SK-N-SH (cell line): ENCODE results near the gene RBMS1. TPM values are rescaled to one million over a fixed set of nuclear protein-coding genes. Genes with fewer than 3 reads are reported as not detected.
A peak's percentile ranks its signal among the peaks of the same experiment; 100 is the strongest.

Source experiments
- CTCF ChIA-PET: fragments of 300-600, 350-600 bp; formaldehyde crosslinking; extraction: SDS; loops from one replicate; lab custom pipeline; 2021; lab: Yijun Ruan, JAX
- POLR2A ChIA-PET: fragments of 350-600 bp; sonication (Branson Sonifier 250); formaldehyde crosslinking; extraction: SDS; loops from one replicate; lab custom pipeline; 2020; ENCODE audit warnings: antibody characterized with exemption, inconsistent platforms; lab: Yijun Ruan, JAX
- DNase-seq: peaks from one replicate; pipeline ENCODE4 v3.0.0; 2012
- H2AFZ ChIP-seq: fragments of 200-600 bp; sonication (generic); 2 replicates; pipeline ENCODE4 v1.8.1; 2016; ENCODE audit warnings: antibody characterized with exemption, mild to moderate bottlenecking, low read depth
- H3F3A ChIP-seq: fragments of 200-600 bp; sonication (generic); replicated peaks from 2 replicates; pipeline ENCODE3; 2016; ENCODE audit warnings: antibody characterized with exemption, mild to moderate bottlenecking; ENCODE audit not compliant: insufficient read depth
- H3K27ac ChIP-seq, 2 experiments: fragments of 200-500 bp in 1 of 2; fragments of 200-600 bp in 1 of 2; sonication (Bioruptor generic) in 1 of 2; sonication (generic), shearing (Covaris generic) in 1 of 2; 2 replicates each; pipeline versions ENCODE4 v1.5.1 to v1.6.1; 2014 to 2016; ENCODE audit warnings: low read depth in 2 of 2, inconsistent platforms in 1 of 2, low read length in 1 of 2, mild to moderate bottlenecking in 1 of 2, mixed read lengths in 1 of 2
- H3K27me3 ChIP-seq: fragments of 200-600 bp; sonication (generic), shearing (Covaris generic); 2 replicates; pipeline ENCODE4 v1.6.1; 2016; ENCODE audit warnings: mixed run types; ENCODE audit not compliant: insufficient read depth
- H3K36me3 ChIP-seq, 2 experiments: fragments of 200-500 bp in 1 of 2; fragments of 200-600 bp in 1 of 2; sonication (Bioruptor generic) in 1 of 2; sonication (generic) in 1 of 2; replicated peaks in 1 of 2; 2 replicates each; pipeline versions ENCODE3 to v1.5.1; 2014 to 2016; ENCODE audit warnings: low read length in 1 of 2, mild to moderate bottlenecking in 1 of 2; ENCODE audit not compliant: insufficient read depth in 2 of 2, control insufficient read depth in 1 of 2
- H3K4me1 ChIP-seq, 2 experiments: fragments of 200-500 bp in 1 of 2; fragments of 200-600 bp in 1 of 2; sonication (Bioruptor generic) in 1 of 2; sonication (generic), shearing (Covaris generic) in 1 of 2; 2 replicates each; pipeline versions ENCODE4 v1.5.1 to v1.6.1; 2014 to 2016; ENCODE audit warnings: low read depth in 1 of 2, low read length in 1 of 2, mixed run types in 1 of 2; ENCODE audit not compliant: insufficient read depth in 2 of 2, control insufficient read depth in 1 of 2
- H3K4me2 ChIP-seq: fragments of 200-600 bp; sonication (generic), shearing (Covaris generic); 2 replicates; pipeline ENCODE4 v1.6.1; 2017; ENCODE audit warnings: mixed run types
- H3K4me3 ChIP-seq, 2 experiments: fragments of 200-500 bp in 1 of 2; fragments of 200-600 bp in 1 of 2; sonication (Bioruptor generic) in 1 of 2; sonication (generic), shearing (Covaris generic) in 1 of 2; 2 replicates each; pipeline versions ENCODE4 v1.5.1 to v1.8.1; 2014 to 2016; ENCODE audit warnings: low read depth in 2 of 2, inconsistent platforms in 1 of 2, low read length in 1 of 2, mild to moderate bottlenecking in 1 of 2, mixed read lengths in 1 of 2, moderate library complexity in 1 of 2
- H3K79me2 ChIP-seq: fragments of 200-600 bp; sonication (generic); 2 replicates; pipeline ENCODE4 v1.8.1; 2017; ENCODE audit warnings: mild to moderate bottlenecking; ENCODE audit not compliant: insufficient read depth
- H3K9ac ChIP-seq: fragments of 200-600 bp; sonication (generic); 2 replicates; pipeline ENCODE4 v1.6.1; 2017; ENCODE audit warnings: mixed run types
- H3K9me2 ChIP-seq: fragments of 200-600 bp; sonication (generic); 2 replicates; pipeline ENCODE4 v1.6.1; 2017; ENCODE audit warnings: mixed run types
- H3K9me3 ChIP-seq: fragments of 200-600 bp; sonication (generic); 2 replicates; pipeline ENCODE4 v1.6.1; 2017; ENCODE audit warnings: mixed run types, mild to moderate bottlenecking, moderate library complexity
- H4K20me1 ChIP-seq: fragments of 200-600 bp; sonication (generic); 2 replicates; pipeline ENCODE4 v1.6.1; 2017; ENCODE audit warnings: mild to moderate bottlenecking, mixed run types; ENCODE audit not compliant: insufficient read depth
- CHD2 ChIP-seq: fragments of 150-350 bp; IDR thresholded peaks from 2 replicates; pipeline ENCODE4 v1.6.1; 2018; ENCODE audit warnings: low read length; ENCODE audit not compliant: partially characterized antibody
- ELF1 ChIP-seq: IDR thresholded peaks from 2 replicates; pipeline ENCODE4 v1.4.0; 2012
- FOSL2 ChIP-seq: IDR thresholded peaks from 2 replicates; pipeline ENCODE4 v1.4.0; 2012; ENCODE audit warnings: low read depth, mild to moderate bottlenecking, moderate library complexity, borderline replicate concordance
- FOXJ3 ChIP-seq: sonication (generic); formaldehyde crosslinking; IDR thresholded peaks from 2 replicates; pipeline ENCODE4 v1.5.1; 2020; ENCODE audit warnings: mild to moderate bottlenecking, missing genetic modification reagents
- FOXM1 ChIP-seq: IDR thresholded peaks from 2 replicates; pipeline ENCODE4 v1.4.0; 2012; ENCODE audit warnings: low read depth, mild to moderate bottlenecking
- GATA2 ChIP-seq: sonication (generic); formaldehyde crosslinking; IDR thresholded peaks from 2 replicates; pipeline ENCODE4 v1.5.0; 2020; ENCODE audit warnings: mild to moderate bottlenecking, missing genetic modification reagents
- MAX ChIP-seq: IDR thresholded peaks from 2 replicates; pipeline ENCODE4 v1.4.0; 2012; ENCODE audit warnings: low read depth
- MXI1 ChIP-seq: IDR thresholded peaks from 2 replicates; pipeline ENCODE4 v1.6.1; 2012; ENCODE audit warnings: mild to moderate bottlenecking, low read depth, low read length, improper control_type of control experiment
- NFIC ChIP-seq: IDR thresholded peaks from 2 replicates; pipeline ENCODE4 v1.4.0; 2012; ENCODE audit warnings: borderline replicate concordance
- PBX3 ChIP-seq: IDR thresholded peaks from 2 replicates; pipeline ENCODE4; 2012
- RXRA ChIP-seq: IDR thresholded peaks from 2 replicates; pipeline ENCODE4 v1.4.0; 2012; ENCODE audit warnings: low read depth, mild to moderate bottlenecking, borderline replicate concordance
- SIN3A ChIP-seq: IDR thresholded peaks from 2 replicates; pipeline ENCODE4 v1.6.1; 2012; ENCODE audit warnings: low read depth, mild to moderate bottlenecking, low read length, moderate library complexity, borderline replicate concordance
- TCF12 ChIP-seq: IDR thresholded peaks from 2 replicates; pipeline ENCODE4 v1.4.0; 2012
- USF2 ChIP-seq: fragments of 150-350 bp; IDR thresholded peaks from 2 replicates; pipeline ENCODE4 v1.6.1; 2017; ENCODE audit warnings: antibody characterized with exemption, low read length, low read depth, borderline replicate concordance
- WGBS: methylation state at CpG from one replicate; pipeline ENCODE4 v1.1.6; 2017; ENCODE audit warnings: low lambda C conversion rate; 5-methylcytosine and 5-hydroxymethylcytosine counted together
- polyA plus RNA-seq, 3 experiments: library from polyadenylated mRNA; depleted of rRNA; stranded (reverse); fragments of >200 nt; gene quantifications; 2 replicates each; pipeline ENCODE4 v1.2.3, GENCODE V29; 2012

The RBMS1 gene
- polyA plus RNA-seq, 1 of the 3 experiments (the other 2 are of a cell fraction) = 56.5 TPM

- H3K27me3 ChIP-seq = no peaks in the 10 kb centered on the region
- H3K79me2 ChIP-seq = peaks cover 30% of the 10 kb centered on the region; the same call in 1 of the 2 replicates
- no peak overlapping the region for H3K9ac ChIP-seq
- H3K4me2 ChIP-seq = 0 out of 2 replicates have a peak overlapping the region, but pooled peaks have one; percentile 29
- peaks cover 31% of the 10 kb centered on the region for H3F3A ChIP-seq
- peak overlapping the region; percentile 77 to 89 for H3K27ac ChIP-seq
- peaks cover 59 to 66% of the 10 kb centered on the region in 2 experiments for H3K36me3 ChIP-seq
- DNase-seq = no peak
- H4K20me1 ChIP-seq = no peaks in the 10 kb centered on the region
- peaks cover 21 to 31% of the 10 kb centered on the region in 2 experiments for H3K4me1 ChIP-seq
- no peak overlapping the region for H3K4me3 ChIP-seq
- H2AFZ ChIP-seq = no peak overlapping the region
- ChIA-PET CTCF (interaction anchor here (1.3 to 1.6 kb wide), 3 partner anchors 9 to 29 kb away, joined by 3 to 4 read pairs (median 3); no protein-coding TSS in a partner anchor), POLR2A (no interaction called here)
- TF ChIP-seq FOXM1 (no peak), CHD2 (no peak), FOSL2 (peak; percentile 21; the same call in 1 of the 2 replicates), NFIC (peak; percentile 76; the same call in 1 of the 2 replicates), MAX (peak; percentile 36; the same call in 1 of the 2 replicates), TCF12 (peak; percentile 39; the same call in 1 of the 2 replicates), FOXJ3 (CRISPR knock-in tag) (no peak), ELF1 (no peak), RXRA (no peak), PBX3 (0 out of 2 replicates have a peak, but pooled peaks have one; percentile 25), USF2 (no peak), SIN3A (0 out of 2 replicates have a peak, but pooled peaks have one; percentile 25)
- 43% methylated on average over 5 of the region's 5 CpGs for WGBS
- H3K9me2 ChIP-seq = no peaks in the 10 kb centered on the region
- H3K9me3 ChIP-seq = no peaks in the 10 kb centered on the region
Measured at GRCh38 chr2:160294339-160294803, 199.2 kb downstream of the RBMS1 start.

GRCh38 chr2:160293391-160294091 is 200.1 kb downstream of the RBMS1 start:
- Histone ChIP-seq H3F3A (peaks cover 35% of the 10 kb centered on the region), H3K27ac (peak overlapping the region; percentile 77 to 89), H3K79me2 (peaks cover 30% of the 10 kb centered on the region; the same call in 1 of the 2 replicates), H3K27me3 (no peaks in the 10 kb centered on the region), H3K4me2 (0 out of 2 replicates have a peak overlapping the region, but pooled peaks have one; percentile 29), H3K9me2 (no peaks in the 10 kb centered on the region), H2AFZ (no peak overlapping the region), H3K9me3 (no peaks in the 10 kb centered on the region), H3K9ac (no peak overlapping the region), H3K36me3 (peaks cover 67 to 68% of the 10 kb centered on the region in 2 experiments), H3K4me3 (no peak overlapping the region), H3K4me1 (peaks cover 21 to 37% of the 10 kb centered on the region in 2 experiments), H4K20me1 (no peaks in the 10 kb centered on the region)
- DNase-seq = peak; percentile 37
- POLR2A ChIA-PET = no interaction called here
- 66% methylated on average over 6 of the region's 6 CpGs for WGBS
- CTCF ChIA-PET = interaction anchor here (0.7 to 2.0 kb wide), 6 partner anchors 10 to 701 kb away, joined by 3 to 9 read pairs (median 4); no protein-coding TSS in a partner anchor
- TF ChIP-seq MXI1 (no peak), GATA2 (CRISPR knock-in tag) (peak; percentile 85)
